Right lobe of liver (tissue), 4 donors: ENCODE measurements around the gene TMEM187.

Experiments
- CTCF ChIP-seq, 4 donors: fragments of 200-600 bp in 3 of 4; fragments of 450-650 bp in 1 of 4; IDR thresholded peaks; one replicate each; pipeline versions ENCODE4 v1.5.1 to v1.8.0; 2016 to 2022; ENCODE audit warnings: antibody characterized with exemption in 4 of 4, mild to moderate bottlenecking in 2 of 4
- POLR2A ChIP-seq: fragments of 450-650 bp; IDR thresholded peaks from one replicate; pipeline ENCODE4 v1.6.1; 2017; ENCODE audit warnings: antibody characterized with exemption, mild to moderate bottlenecking
- donor health status: DM: no; HTN: no; CAD: no.
- donor health status: DM: no; HTN: no; CAD: no.
- donor health status: DM: no; HTN: yes; CAD: no.

- no peak for TF ChIP-seq CTCF (IDR thresholded peaks at IDR 0.05)
- no peak for TF ChIP-seq POLR2A
Measured at GRCh38 chrX:153934148-153934761, 38.3 kb upstream of the TMEM187 start.
